Tibial nerve (tissue), 4 donors: Measurements from ENCODE around the gene TNS3. TPM values are rescaled to one million over a fixed set of nuclear protein-coding genes. Genes with fewer than 3 reads are reported as not detected.

Experiments used
- DNase-seq, 2 donors: peaks; one replicate each; pipeline ENCODE4 v3.0.0-alpha.2; 2019; ENCODE audit warnings: low spot score in 2 of 2
- H3K27ac ChIP-seq, 4 donors: fragments of 200-600 bp; sonication (generic) in 3 of 4; one replicate each; pipeline ENCODE4 v1.5.1; 2017 to 2019; ENCODE audit warnings: mild to moderate bottlenecking in 1 of 4
- H3K27me3 ChIP-seq, 2 donors: fragments of 200-600 bp; sonication (generic) in 1 of 2; one replicate each; pipeline versions ENCODE4 v1.5.1 to v1.6.0; 2017 to 2019
- H3K36me3 ChIP-seq, 3 donors: fragments of 200-600 bp; sonication (generic); one replicate each; pipeline ENCODE4 v1.5.1; 2018 to 2019
- H3K4me1 ChIP-seq, 4 donors: fragments of 200-600 bp; sonication (generic) in 3 of 4; one replicate each; pipeline ENCODE4 v1.5.1; 2017 to 2019
- H3K4me3 ChIP-seq, 4 donors: fragments of 200-600 bp; sonication (generic) in 3 of 4; one replicate each; pipeline ENCODE4 v1.5.1; 2017 to 2019; ENCODE audit warnings: mild to moderate bottlenecking in 1 of 4, moderate library complexity in 1 of 4
- H3K9me3 ChIP-seq, 4 donors: fragments of 200-600 bp; sonication (generic) in 3 of 4; one replicate each; pipeline ENCODE4 v1.5.1; 2017 to 2019
- CTCF ChIP-seq, 5 experiments: fragments of 200-600 bp in 3 of 5; fragments of 450-650 bp in 2 of 5; sonication (generic) in 3 of 5; IDR thresholded peaks; one replicate each; pipeline ENCODE4 v1.5.1; 2016 to 2019; ENCODE audit warnings: antibody characterized with exemption in 5 of 5, mild to moderate bottlenecking in 3 of 5, moderate library complexity in 2 of 5
- EP300 ChIP-seq, 2 donors: sonication (generic); formaldehyde crosslinking; IDR thresholded peaks; one replicate each; pipeline ENCODE4 v1.6.1; 2017; ENCODE audit warnings: antibody characterized with exemption in 2 of 2, mild to moderate bottlenecking in 1 of 2
- POLR2A ChIP-seq, 2 donors: fragments of 450-650 bp; IDR thresholded peaks; one replicate each; pipeline ENCODE4 v1.6.1; 2017; ENCODE audit warnings: antibody characterized with exemption in 2 of 2, mild to moderate bottlenecking in 2 of 2, moderate library complexity in 2 of 2
- WGBS, 2 donors: methylation state at CpG; one replicate each; pipeline ENCODE4 v1.1.5; 2018; 5-methylcytosine and 5-hydroxymethylcytosine counted together
- total RNA-seq, 4 donors: library from RNA; depleted of rRNA; stranded (reverse); fragments of >200 nt; gene quantifications; one replicate each; pipeline ENCODE4 v1.1.0, GENCODE V29; 2016

Gene TNS3
- total RNA-seq, 4 donors from 2014 or later = 118 to 142 (median 133) TPM

- Histone ChIP-seq H3K4me1 (peaks cover 0 to 95% (median 58%) of the 10 kb centered on the region in 4 donors), H3K27ac (peak overlapping the region in 3 of 4 donors; percentile 21 to 81 (median 32))
- WGBS, 2 donors = 80 to 84% methylated on average over 8 to 12 of the region's 12 CpGs
These were observed 101.9 kb downstream of the TNS3 start for GRCh38 chr7:47479821-47480575.

GRCh38 chr7:47478926-47479711 lies 102.8 kb downstream of the TNS3 start:
- Histone ChIP-seq H3K9me3 (no peaks in the 10 kb centered on the region), H3K27me3 (no peaks in the 10 kb centered on the region), H3K4me3 (no peak overlapping the region), H3K4me1 (peaks cover 0 to 93% (median 60%) of the 10 kb centered on the region in 4 donors), H3K27ac (peak overlapping the region in 2 of 4 donors; percentile 32 to 81), H3K36me3 (no peaks in the 10 kb centered on the region)
- TF ChIP-seq EP300 (IDR thresholded peaks at IDR 0.05) (no peak), POLR2A (IDR thresholded peaks at IDR 0.05) (no peak), CTCF (IDR thresholded peaks at IDR 0.05) (no peak)
- no peak for DNase-seq
- WGBS, 2 donors = 53 to 73% methylated on average over 11 to 12 of the region's 17 CpGs

More at GRCh38 chr7:47479821-47480575, 101.9 kb downstream of the TNS3 start:
- no peaks in the 10 kb centered on the region for H3K27me3 ChIP-seq
- no peak overlapping the region for H3K4me3 ChIP-seq
- no peaks in the 10 kb centered on the region for H3K36me3 ChIP-seq
- TF ChIP-seq CTCF (IDR thresholded peaks at IDR 0.05) (no peak), POLR2A (IDR thresholded peaks at IDR 0.05) (no peak), EP300 (IDR thresholded peaks at IDR 0.05) (no peak)
- H3K9me3 ChIP-seq = no peaks in the 10 kb centered on the region
- DNase-seq = no peak

- WGBS, 2 donors = 24% methylated on average over 5 of the region's 6 CpGs
- H3K27me3 ChIP-seq = no peaks in the 10 kb centered on the region
- H3K4me1 ChIP-seq = peaks cover 0 to 84% (median 60%) of the 10 kb centered on the region in 4 donors
- no peak for DNase-seq
- H3K27ac ChIP-seq = peak overlapping the region in 2 of 4 donors; percentile 81 to 83
- H3K4me3 ChIP-seq = no peak overlapping the region
- no peaks in the 10 kb centered on the region for H3K36me3 ChIP-seq
- no peaks in the 10 kb centered on the region for H3K9me3 ChIP-seq
- TF ChIP-seq POLR2A (IDR thresholded peaks at IDR 0.05) = no peak
- no peak for TF ChIP-seq CTCF (IDR thresholded peaks at IDR 0.05)
- peak in 1 of 2 donors; percentile 42 for TF ChIP-seq EP300 (IDR thresholded peaks at IDR 0.05)
These were observed 103.9 kb downstream of the TNS3 start for GRCh38 chr7:47478017-47478344.

GRCh38 chr7:47477191-47478016 lies 104.5 kb downstream of the TNS3 start:
- Histone ChIP-seq H3K27me3 (no peaks in the 10 kb centered on the region), H3K27ac (peak overlapping the region in 2 of 4 donors; percentile 81 to 83), H3K36me3 (no peaks in the 10 kb centered on the region), H3K4me1 (peaks cover 0 to 79% (median 54%) of the 10 kb centered on the region in 4 donors), H3K4me3 (no peak overlapping the region), H3K9me3 (no peaks in the 10 kb centered on the region)
- DNase-seq = no peak
- 54% methylated on average over 8 of the region's 8 CpGs for WGBS, 2 donors
- TF ChIP-seq EP300 (IDR thresholded peaks at IDR 0.05) (no peak), POLR2A (IDR thresholded peaks at IDR 0.05) (no peak), CTCF (IDR thresholded peaks at IDR 0.05) (no peak)
